ENCODE measurements around the gene IL24.

DNA sequence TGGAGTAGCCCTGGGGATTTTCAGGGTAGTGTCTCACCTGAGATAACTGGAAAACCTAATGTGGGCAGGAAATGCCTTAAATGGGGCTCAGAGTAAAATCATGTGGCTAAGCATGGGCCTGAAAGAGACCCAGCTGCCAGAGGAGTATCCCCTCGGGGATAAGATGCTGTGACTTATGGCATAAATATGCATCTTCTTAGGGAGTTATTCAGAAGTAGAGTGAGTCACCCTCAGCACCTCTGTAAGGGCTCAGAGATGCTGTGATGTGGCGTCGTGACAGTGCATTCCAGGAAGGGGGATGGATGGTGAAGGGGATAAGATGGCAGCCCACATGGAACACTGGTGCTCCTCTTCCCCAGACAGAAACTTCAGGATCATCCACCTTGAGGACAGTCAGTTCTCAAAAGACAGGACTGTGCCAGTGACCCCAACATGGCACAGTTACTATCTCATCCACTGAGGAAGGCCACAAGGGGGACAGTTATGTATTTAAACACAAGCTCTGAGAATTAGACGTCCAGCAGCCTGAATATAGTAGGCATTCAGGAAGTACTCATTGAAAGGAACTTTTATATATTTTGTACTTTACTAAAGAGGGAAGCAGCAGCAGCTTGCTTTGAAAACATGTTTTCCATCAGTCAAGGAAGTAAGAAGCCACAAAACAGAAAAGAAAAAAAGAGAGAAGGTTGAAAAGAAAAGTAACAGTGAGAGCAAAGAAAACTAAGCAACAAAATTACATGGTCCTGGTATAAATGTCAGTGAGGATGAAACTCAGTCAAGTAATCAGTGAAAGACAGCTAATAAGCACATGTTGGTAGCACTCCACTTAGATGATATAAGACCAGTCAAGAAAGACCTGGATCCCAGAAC is 8.3 kb downstream of the IL24 start:
- TF ChIP-seq CTCF (IDR thresholded peaks at IDR 0.05) (no peak), EZH2phosphoT487 (IDR thresholded peaks at IDR 0.05) (no peak), EZH2 (IDR thresholded peaks at IDR 0.05) (no peak)
